ENCODE data around the gene IFRD2. TPM values are rescaled to one million over a fixed set of nuclear protein-coding genes. Genes with fewer than 3 reads are reported as not detected.

IFRD2 gene
- total RNA-seq, 4 donors from 2014 or later = 37.3 to 85.4 (median 64.9) TPM

DNA sequence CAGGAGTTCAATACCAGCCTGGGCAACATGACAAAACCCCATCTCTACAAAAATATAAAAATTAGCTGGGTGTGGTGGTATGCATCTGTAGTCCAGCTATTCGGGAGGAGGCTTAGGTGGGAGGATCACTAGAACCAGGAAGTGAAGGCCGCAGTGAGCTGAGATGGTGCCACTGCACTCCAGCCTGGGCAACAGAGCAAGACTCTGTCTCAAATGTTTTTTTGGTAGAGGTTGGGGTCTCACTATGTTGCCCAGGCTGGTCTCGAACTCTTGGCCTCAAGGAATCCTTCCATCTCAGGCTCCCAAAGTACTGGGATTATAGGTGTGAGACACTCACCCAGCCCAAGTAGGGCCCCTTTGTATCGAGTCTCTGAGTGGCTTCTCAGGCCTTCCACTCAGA is 1.9 kb upstream of the IFRD2 start:
- no peaks in the 10 kb centered on the region for H3K27me3 ChIP-seq
- ATAC-seq = no peak
- WGBS, 2 donors (ENCODE audit: low coverage in 1 of 2) = 85% methylated on average over 2 of the region's 4 CpGs; no CpG with 5 or more reads in 1 of the 2 donors
- no peak overlapping the region for H3K27ac ChIP-seq
- H3K36me3 ChIP-seq = peaks cover 0 to 28% of the 10 kb centered on the region in 2 donors
- no peaks in the 10 kb centered on the region for H3K9me3 ChIP-seq
- TF ChIP-seq POLR2A (IDR thresholded peaks at IDR 0.05) = no peak
- TF ChIP-seq EP300 (IDR thresholded peaks at IDR 0.05) = no peak
- TF ChIP-seq, protein P1, sequence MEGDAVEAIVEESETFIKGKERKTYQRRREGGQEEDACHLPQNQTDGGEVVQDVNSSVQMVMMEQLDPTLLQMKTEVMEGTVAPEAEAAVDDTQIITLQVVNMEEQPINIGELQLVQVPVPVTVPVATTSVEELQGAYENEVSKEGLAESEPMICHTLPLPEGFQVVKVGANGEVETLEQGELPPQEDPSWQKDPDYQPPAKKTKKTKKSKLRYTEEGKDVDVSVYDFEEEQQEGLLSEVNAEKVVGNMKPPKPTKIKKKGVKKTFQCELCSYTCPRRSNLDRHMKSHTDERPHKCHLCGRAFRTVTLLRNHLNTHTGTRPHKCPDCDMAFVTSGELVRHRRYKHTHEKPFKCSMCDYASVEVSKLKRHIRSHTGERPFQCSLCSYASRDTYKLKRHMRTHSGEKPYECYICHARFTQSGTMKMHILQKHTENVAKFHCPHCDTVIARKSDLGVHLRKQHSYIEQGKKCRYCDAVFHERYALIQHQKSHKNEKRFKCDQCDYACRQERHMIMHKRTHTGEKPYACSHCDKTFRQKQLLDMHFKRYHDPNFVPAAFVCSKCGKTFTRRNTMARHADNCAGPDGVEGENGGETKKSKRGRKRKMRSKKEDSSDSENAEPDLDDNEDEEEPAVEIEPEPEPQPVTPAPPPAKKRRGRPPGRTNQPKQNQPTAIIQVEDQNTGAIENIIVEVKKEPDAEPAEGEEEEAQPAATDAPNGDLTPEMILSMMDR (IDR thresholded peaks at IDR 0.05) = no peak
- no peak for TF ChIP-seq POLR2AphosphoS5 (IDR thresholded peaks at IDR 0.05)
- H3K4me1 ChIP-seq = peaks cover 0 to 47% (median 21%) of the 10 kb centered on the region in 3 donors
- no peak overlapping the region for H3K4me3 ChIP-seq

DNA sequence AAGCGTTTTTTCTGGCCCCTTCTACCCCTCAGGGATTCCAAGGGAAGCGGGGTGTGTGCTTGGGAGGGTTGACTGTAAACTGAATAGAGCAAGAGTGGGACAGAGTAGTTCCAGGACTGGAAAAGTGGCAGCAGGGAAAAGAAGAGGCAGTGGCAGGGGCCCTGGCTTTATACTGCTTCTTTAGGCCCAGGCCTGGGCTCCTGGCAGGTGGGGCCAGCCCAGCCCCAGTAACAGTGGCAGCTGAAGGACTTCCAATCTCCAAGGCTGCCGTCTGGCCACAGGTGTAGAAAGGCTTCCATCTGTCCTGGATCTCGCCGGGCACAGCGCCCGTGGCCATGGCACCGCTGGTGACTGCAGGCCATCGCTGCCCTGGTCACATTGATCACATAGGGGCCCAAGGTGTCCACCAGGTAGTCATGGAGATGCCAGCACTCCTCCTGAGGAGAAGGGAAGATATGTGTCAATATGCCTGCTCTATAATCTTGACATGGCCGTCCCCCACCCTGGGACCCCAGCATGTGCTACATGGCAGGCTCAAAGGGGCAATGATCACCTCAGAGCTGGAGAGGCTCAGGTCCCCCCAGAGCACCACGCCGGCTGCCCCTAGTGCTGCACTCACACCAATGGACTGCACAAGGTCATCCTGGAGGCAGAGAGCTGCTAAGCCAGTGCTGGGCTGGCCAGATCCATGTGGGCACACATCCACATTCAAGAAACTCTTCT is 1.0 kb upstream of the IFRD2 start:
- H3K4me3 ChIP-seq = peak overlapping the region in 1 of 2 donors; percentile 100
- H3K4me1 ChIP-seq = peaks cover 0 to 40% (median 16%) of the 10 kb centered on the region in 3 donors
- H3K27ac ChIP-seq = peak overlapping the region; percentile 69 to 93 (median 90)
- H3K9me3 ChIP-seq = no peaks in the 10 kb centered on the region
- H3K36me3 ChIP-seq = peaks cover 0 to 36% of the 10 kb centered on the region in 2 donors
- no peak for TF ChIP-seq EP300 (IDR thresholded peaks at IDR 0.05)
- no peak for TF ChIP-seq POLR2AphosphoS5 (IDR thresholded peaks at IDR 0.05)
- TF ChIP-seq, protein P1 (IDR thresholded peaks at IDR 0.05) = no peak
- no peak for TF ChIP-seq POLR2A (IDR thresholded peaks at IDR 0.05)
- 100% methylated on average over 1 of the region's 12 CpGs; no CpG with 5 or more reads in 1 of the 2 donors for WGBS, 2 donors (ENCODE audit: low coverage in 1 of 2)
- no peaks in the 10 kb centered on the region for H3K27me3 ChIP-seq
- ATAC-seq = no peak

DNA sequence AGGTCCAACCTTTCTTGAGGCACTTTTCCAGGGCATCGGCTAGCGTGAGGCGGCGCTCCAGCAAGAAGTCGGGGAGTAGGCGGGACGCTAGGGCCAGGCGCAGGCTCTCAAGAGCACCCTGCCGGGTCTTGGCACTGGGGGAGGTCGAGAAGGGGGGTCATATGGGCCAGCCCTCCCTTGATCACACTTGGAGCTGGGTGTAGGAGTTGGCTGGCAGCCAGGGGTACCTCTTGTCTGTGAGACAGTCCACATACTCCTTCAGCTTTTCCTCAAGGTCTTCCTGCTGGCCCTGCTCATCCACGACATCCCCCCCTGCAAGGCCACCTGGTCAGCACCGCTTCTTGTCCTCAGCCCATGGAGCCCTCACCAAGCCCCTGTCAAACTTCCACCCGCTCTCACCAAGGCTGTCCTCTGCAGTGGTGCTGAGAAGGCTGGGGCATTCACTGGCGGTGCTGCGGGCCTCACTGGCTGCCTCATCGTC is 2.0 kb downstream of the IFRD2 start:
- TF ChIP-seq POLR2A (IDR thresholded peaks at IDR 0.05) (no peak), EP300 (IDR thresholded peaks at IDR 0.05) (no peak), POLR2AphosphoS5 (IDR thresholded peaks at IDR 0.05) (no peak)
- TF ChIP-seq, protein P1 (IDR thresholded peaks at IDR 0.05) = no peak
- peaks cover 0 to 28% (median 14%) of the 10 kb centered on the region in 3 donors for H3K4me1 ChIP-seq
- no peak for ATAC-seq
- H3K36me3 ChIP-seq = peaks cover 0 to 46% of the 10 kb centered on the region in 2 donors
- 92% methylated on average over 2 of the region's 16 CpGs; no CpG with 5 or more reads in 1 of the 2 donors for WGBS, 2 donors (ENCODE audit: low coverage in 1 of 2)
- no peak overlapping the region for H3K27ac ChIP-seq
- H3K9me3 ChIP-seq = no peaks in the 10 kb centered on the region
- no peak overlapping the region for H3K4me3 ChIP-seq
- H3K27me3 ChIP-seq = no peaks in the 10 kb centered on the region

DNA sequence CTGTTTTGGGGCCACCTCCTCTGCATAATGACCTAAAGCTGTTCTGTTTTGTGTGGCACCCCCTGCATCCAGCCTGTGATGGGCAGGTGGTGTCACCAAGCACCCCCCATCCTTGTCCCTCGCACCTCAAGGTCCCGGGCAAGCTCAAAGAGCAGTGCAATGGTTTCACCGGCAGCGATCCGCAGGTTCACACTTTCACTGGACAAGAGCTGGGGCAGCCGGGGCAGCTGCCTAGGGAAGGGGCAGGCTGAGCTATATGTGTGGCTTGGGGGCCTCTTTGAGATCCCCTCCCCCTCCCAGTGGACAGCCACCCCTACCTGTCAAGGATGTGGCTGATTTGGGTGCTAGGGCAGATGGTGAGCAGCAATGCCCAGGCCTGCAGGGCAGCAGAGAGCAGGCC is 3.1 kb downstream of the IFRD2 start:
- ATAC-seq = no peak
- WGBS, 2 donors (ENCODE audit: low coverage in 1 of 2) = no CpG with 5 or more reads among the region's 6 CpGs
- peaks cover 0 to 28% (median 14%) of the 10 kb centered on the region in 3 donors for H3K4me1 ChIP-seq

More for the DNA sequence above, 3.1 kb downstream of the IFRD2 start:
- Histone ChIP-seq H3K27me3 (no peaks in the 10 kb centered on the region), H3K36me3 (peaks cover 0 to 46% of the 10 kb centered on the region in 2 donors), H3K9me3 (no peaks in the 10 kb centered on the region), H3K27ac (no peak overlapping the region), H3K4me3 (no peak overlapping the region)
- TF ChIP-seq, protein P1 (IDR thresholded peaks at IDR 0.05) = no peak
- TF ChIP-seq POLR2AphosphoS5 (IDR thresholded peaks at IDR 0.05) (no peak), EP300 (IDR thresholded peaks at IDR 0.05) (no peak), POLR2A (IDR thresholded peaks at IDR 0.05) (no peak)

Measured in gastroesophageal sphincter (tissue), 4 donors.